ENCODE data around the gene TBC1D9B. TPM values are rescaled to one million over a fixed set of nuclear protein-coding genes. Genes with fewer than 3 reads are reported as not detected.

TBC1D9B gene
- total and polyA plus RNA-seq, 9 of the 15 experiments (the other 6 are each of a cell fraction or from before 2014, with no cell fraction given): 2.9 to 59.1 (median 33.5) TPM

- TF ChIP-seq MEF2A (IDR thresholded peaks at IDR 0.05; ENCODE audit: control insufficient read depth, low read depth, low read length): 0 out of 2 replicates have a peak, but pooled peaks have one; percentile 12
- TF ChIP-seq, protein P1, sequence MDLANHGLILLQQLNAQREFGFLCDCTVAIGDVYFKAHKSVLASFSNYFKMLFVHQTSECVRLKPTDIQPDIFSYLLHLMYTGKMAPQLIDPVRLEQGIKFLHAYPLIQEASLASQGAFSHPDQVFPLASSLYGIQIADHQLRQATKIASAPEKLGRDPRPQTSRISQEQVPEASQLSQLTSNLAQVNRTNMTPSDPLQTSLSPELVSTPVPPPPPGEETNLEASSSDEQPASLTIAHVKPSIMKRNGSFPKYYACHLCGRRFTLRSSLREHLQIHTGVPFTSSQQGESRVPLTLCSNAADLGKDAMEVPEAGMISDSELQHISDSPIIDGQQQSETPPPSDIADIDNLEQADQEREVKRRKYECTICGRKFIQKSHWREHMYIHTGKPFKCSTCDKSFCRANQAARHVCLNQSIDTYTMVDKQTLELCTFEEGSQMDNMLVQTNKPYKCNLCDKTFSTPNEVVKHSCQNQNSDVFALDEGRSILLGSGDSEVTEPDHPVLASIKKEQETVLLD (IDR thresholded peaks at IDR 0.05): peak; percentile 12; the same call in 1 of the 2 replicates
- TF ChIP-seq RBM22 (IDR thresholded peaks at IDR 0.05; ENCODE audit: low read depth, low read length, poor library complexity, severe bottlenecking): peak; percentile 73
- TF ChIP-seq SP1 (CRISPR knock-in tag; IDR thresholded peaks at IDR 0.05): peak; percentile 63
- TF ChIP-seq ERF (CRISPR knock-in tag; IDR thresholded peaks at IDR 0.05): peak; percentile 78; the same call in 1 of the 2 replicates
- peak; percentile 87; the same call in 1 of the 2 replicates for TF ChIP-seq EP400 (IDR thresholded peaks at IDR 0.05)
- TF ChIP-seq ZNF316 (IDR thresholded peaks at IDR 0.05): peak; percentile 60
- TF ChIP-seq TCF7 (IDR thresholded peaks at IDR 0.05; ENCODE audit: borderline replicate concordance): 0 out of 2 replicates have a peak, but pooled peaks have one; percentile 44
- TF ChIP-seq ZNF263 (CRISPR knock-in tag; IDR thresholded peaks at IDR 0.05; ENCODE audit: borderline replicate concordance): 0 out of 2 replicates have a peak, but pooled peaks have one; percentile 36
- no peak for TF ChIP-seq ZNF354B (CRISPR knock-in tag; IDR thresholded peaks at IDR 0.05)
- TF ChIP-seq FOSL1 (tag; conservative IDR thresholded peaks at IDR 0.05): peak; percentile 98
- TF ChIP-seq MTA1 (IDR thresholded peaks at IDR 0.05; ENCODE audit: borderline replicate concordance): peak; percentile 21; the same call in 1 of the 2 replicates
- peak; percentile 93 for TF ChIP-seq NEUROD1 (IDR thresholded peaks at IDR 0.05; ENCODE audit: borderline replicate concordance, low read depth, low read length, partially characterized antibody)
- TF ChIP-seq, protein P2, sequence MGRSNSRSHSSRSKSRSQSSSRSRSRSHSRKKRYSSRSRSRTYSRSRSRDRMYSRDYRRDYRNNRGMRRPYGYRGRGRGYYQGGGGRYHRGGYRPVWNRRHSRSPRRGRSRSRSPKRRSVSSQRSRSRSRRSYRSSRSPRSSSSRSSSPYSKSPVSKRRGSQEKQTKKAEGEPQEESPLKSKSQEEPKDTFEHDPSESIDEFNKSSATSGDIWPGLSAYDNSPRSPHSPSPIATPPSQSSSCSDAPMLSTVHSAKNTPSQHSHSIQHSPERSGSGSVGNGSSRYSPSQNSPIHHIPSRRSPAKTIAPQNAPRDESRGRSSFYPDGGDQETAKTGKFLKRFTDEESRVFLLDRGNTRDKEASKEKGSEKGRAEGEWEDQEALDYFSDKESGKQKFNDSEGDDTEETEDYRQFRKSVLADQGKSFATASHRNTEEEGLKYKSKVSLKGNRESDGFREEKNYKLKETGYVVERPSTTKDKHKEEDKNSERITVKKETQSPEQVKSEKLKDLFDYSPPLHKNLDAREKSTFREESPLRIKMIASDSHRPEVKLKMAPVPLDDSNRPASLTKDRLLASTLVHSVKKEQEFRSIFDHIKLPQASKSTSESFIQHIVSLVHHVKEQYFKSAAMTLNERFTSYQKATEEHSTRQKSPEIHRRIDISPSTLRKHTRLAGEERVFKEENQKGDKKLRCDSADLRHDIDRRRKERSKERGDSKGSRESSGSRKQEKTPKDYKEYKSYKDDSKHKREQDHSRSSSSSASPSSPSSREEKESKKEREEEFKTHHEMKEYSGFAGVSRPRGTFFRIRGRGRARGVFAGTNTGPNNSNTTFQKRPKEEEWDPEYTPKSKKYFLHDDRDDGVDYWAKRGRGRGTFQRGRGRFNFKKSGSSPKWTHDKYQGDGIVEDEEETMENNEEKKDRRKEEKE (IDR thresholded peaks at IDR 0.05; ENCODE audit: borderline replicate concordance in 1 of 2, control insufficient read depth in 1 of 2, low read depth in 2 of 2, low read length in 1 of 2): 0 out of 4 replicates have a peak, but pooled peaks of 1 of the 2 experiments have one; percentile 52
- peak; percentile 85 to 86; a peak in 3 of 4 replicates for TF ChIP-seq UBTF (IDR thresholded peaks at IDR 0.05; ENCODE audit: borderline replicate concordance in 1 of 2, low read depth in 2 of 2, low read length in 2 of 2)
- peak; percentile 63 to 93 for TF ChIP-seq MAZ (CRISPR knock-in tag; conservative IDR thresholded peaks at IDR 0.05 in 1 of 2, IDR thresholded peaks at IDR 0.05 in 1 of 2)
- TF ChIP-seq SIN3A (IDR thresholded peaks at IDR 0.05; ENCODE audit: borderline replicate concordance in 2 of 2, control insufficient read depth in 1 of 2, low read depth in 2 of 2, low read length in 2 of 2): peak; percentile 68 to 79; a peak in 1 of 4 replicates
- peak; percentile 46 for TF ChIP-seq KDM5B (IDR thresholded peaks at IDR 0.05; ENCODE audit: insufficient replicate concordance, low read depth, low read length)
- TF ChIP-seq SRF (CRISPR knock-in tag; IDR thresholded peaks at IDR 0.05): peak in 1 of 2 experiments; percentile 50; a peak in 1 of 4 replicates
- 0 out of 2 replicates have a peak, but pooled peaks have one; percentile 37 for TF ChIP-seq XRCC5 (IDR thresholded peaks at IDR 0.05; ENCODE audit: low read depth, low read length)
These were observed 88.9 kb downstream of the TBC1D9B start (continued) for GRCh38 chr5:179818746-179819295.

All from K562 (cell line).